ENCODE measurements around the gene SYCP2.

SYCP2 gene

DNA sequence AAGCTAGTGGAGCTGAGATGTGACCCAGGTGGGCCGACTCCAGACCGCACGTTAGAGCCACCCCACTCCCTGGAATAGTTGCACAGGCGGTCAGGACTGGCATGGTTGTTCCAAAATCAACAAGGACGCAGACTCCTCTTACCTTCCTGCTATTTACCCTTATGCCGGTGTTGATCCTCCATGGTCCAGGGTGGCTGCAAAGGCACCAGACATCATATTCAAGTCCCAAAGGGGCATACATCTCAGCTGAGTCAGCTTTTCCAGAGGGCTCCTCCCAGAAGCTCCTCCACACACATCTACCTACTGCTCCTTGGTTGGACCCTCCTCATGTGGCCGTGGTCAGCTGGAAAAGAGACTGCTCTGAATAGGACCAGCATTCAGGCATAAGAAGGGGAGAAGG lies 112.2 kb downstream of the SYCP2 start:
- no peaks in the 10 kb centered on the region for H3K79me1 ChIP-seq (ENCODE audit: low read length)
- H3K4me1 ChIP-seq (ENCODE audit: control insufficient read depth, low read depth, low read length): no peaks in the 10 kb centered on the region
- no peak overlapping the region for H3K18ac ChIP-seq (ENCODE audit: low read length)
- H4K8ac ChIP-seq (ENCODE audit: low read depth, low read length): no peak overlapping the region
- no peak overlapping the region for H3K23ac ChIP-seq (ENCODE audit: low read length)
- no peak overlapping the region for H3K9ac ChIP-seq (ENCODE audit: low read length)
- no peak overlapping the region for H2BK120ac ChIP-seq (ENCODE audit: low read depth, low read length)
- H2BK15ac ChIP-seq (replicated peaks; ENCODE audit: low read depth): no peak overlapping the region
- no peak for DNase-seq
- no peaks in the 10 kb centered on the region for H3K27me3 ChIP-seq (ENCODE audit: insufficient read depth, low read length, poor library complexity)
- no peaks in the 10 kb centered on the region for H3K36me3 ChIP-seq (ENCODE audit: control insufficient read depth, insufficient read depth, low read length)
- no peak overlapping the region for H4K5ac ChIP-seq (ENCODE audit: low read length)
- H3K4ac ChIP-seq (ENCODE audit: low read depth, low read length): no peak overlapping the region
- no peak overlapping the region for H3K4me2 ChIP-seq (ENCODE audit: low read length)
- H2AK5ac ChIP-seq (ENCODE audit: low read length): no peak overlapping the region
- no CpG with 5 or more reads among the region's 7 CpGs for WGBS (ENCODE audit: extremely low coverage, insufficient coverage, low lambda C conversion rate)
- H2BK5ac ChIP-seq (ENCODE audit: low read length): no peak overlapping the region
- no peak overlapping the region for H3K27ac ChIP-seq (ENCODE audit: low read depth, low read length)
- H3K56ac ChIP-seq (ENCODE audit: low read length): no peak overlapping the region
- H3K79me2 ChIP-seq (ENCODE audit: control insufficient read depth, insufficient read depth, low read length): no peaks in the 10 kb centered on the region
- no peak overlapping the region for H3K4me3 ChIP-seq (ENCODE audit: low read length)

DNA sequence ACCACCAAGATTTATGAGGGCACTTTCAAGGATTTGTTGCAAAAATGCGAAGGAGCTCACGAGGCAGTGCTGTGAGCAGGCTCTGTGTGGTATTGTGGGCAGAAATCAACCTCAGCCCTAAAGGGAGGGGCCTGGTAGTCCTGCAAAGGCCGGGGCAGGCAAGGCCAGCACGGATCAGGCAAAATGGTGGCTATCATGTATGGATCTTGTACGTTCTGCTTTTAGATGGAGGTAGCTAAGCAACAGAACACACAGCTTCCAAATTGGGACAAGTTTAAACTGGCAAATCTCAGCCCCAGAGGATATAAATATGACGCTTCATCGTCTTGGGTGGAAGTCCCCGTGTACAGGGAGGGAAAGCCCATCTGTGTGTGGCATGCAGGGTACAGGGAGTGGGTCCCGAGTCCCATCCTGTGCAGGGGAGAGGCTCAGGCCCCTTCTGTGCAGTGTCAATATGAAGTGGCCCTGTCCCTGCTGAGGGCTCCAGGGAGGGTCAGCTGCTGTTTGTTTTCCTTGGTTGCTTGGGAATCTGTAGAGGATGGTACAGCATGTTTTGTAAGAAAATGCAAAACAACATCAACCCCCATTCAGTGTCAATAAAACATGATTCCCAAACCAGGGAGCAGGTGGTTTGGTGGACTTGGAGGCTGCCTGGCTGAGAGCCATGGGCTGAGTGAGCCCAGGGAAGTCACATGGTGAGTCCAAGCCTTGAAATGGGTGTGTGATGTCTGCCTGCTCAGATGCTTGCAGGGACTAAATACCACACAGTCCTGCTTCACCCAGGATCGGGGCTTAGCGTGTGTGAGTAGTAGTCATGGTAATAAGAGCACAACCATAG lies 113.0 kb downstream of the SYCP2 start:
- Histone ChIP-seq H3K4me2 (ENCODE audit: low read length) (no peak overlapping the region), H3K23ac (ENCODE audit: low read length) (no peak overlapping the region), H3K36me3 (ENCODE audit: control insufficient read depth, insufficient read depth, low read length) (no peaks in the 10 kb centered on the region), H3K79me2 (ENCODE audit: control insufficient read depth, insufficient read depth, low read length) (no peaks in the 10 kb centered on the region), H3K18ac (ENCODE audit: low read length) (no peak overlapping the region), H4K5ac (ENCODE audit: low read length) (no peak overlapping the region), H2AK5ac (ENCODE audit: low read length) (no peak overlapping the region), H3K4me1 (ENCODE audit: control insufficient read depth, low read depth, low read length) (no peaks in the 10 kb centered on the region), H3K4me3 (ENCODE audit: low read length) (no peak overlapping the region), H3K4ac (ENCODE audit: low read depth, low read length) (no peak overlapping the region), H2BK120ac (ENCODE audit: low read depth, low read length) (no peak overlapping the region), H3K79me1 (ENCODE audit: low read length) (no peaks in the 10 kb centered on the region), H3K27me3 (ENCODE audit: insufficient read depth, low read length, poor library complexity) (no peaks in the 10 kb centered on the region), H3K27ac (ENCODE audit: low read depth, low read length) (no peak overlapping the region), H3K56ac (ENCODE audit: low read length) (no peak overlapping the region), H3K9ac (ENCODE audit: low read length) (no peak overlapping the region), H2BK5ac (ENCODE audit: low read length) (no peak overlapping the region), H4K8ac (ENCODE audit: low read depth, low read length) (no peak overlapping the region), H2BK15ac (replicated peaks; ENCODE audit: low read depth) (no peak overlapping the region)
- no peak for DNase-seq
- WGBS (ENCODE audit: extremely low coverage, insufficient coverage, low lambda C conversion rate): no CpG with 5 or more reads among the region's 11 CpGs

- no peaks in the 10 kb centered on the region for H3K4me1 ChIP-seq (ENCODE audit: control insufficient read depth, low read depth, low read length)
- no peak overlapping the region for H2BK120ac ChIP-seq (ENCODE audit: low read depth, low read length)
- H3K36me3 ChIP-seq (ENCODE audit: control insufficient read depth, insufficient read depth, low read length): no peaks in the 10 kb centered on the region
- no peak overlapping the region for H2BK15ac ChIP-seq (replicated peaks; ENCODE audit: low read depth)
- no peak overlapping the region for H2AK5ac ChIP-seq (ENCODE audit: low read length)
- no peak overlapping the region for H4K8ac ChIP-seq (ENCODE audit: low read depth, low read length)
- no peaks in the 10 kb centered on the region for H3K27me3 ChIP-seq (ENCODE audit: insufficient read depth, low read length, poor library complexity)
- H3K56ac ChIP-seq (ENCODE audit: low read length): no peak overlapping the region
- no peaks in the 10 kb centered on the region for H3K79me1 ChIP-seq (ENCODE audit: low read length)
- H2BK5ac ChIP-seq (ENCODE audit: low read length): no peak overlapping the region
- no peak overlapping the region for H3K18ac ChIP-seq (ENCODE audit: low read length)
- no peak overlapping the region for H3K4me2 ChIP-seq (ENCODE audit: low read length)
- H3K4me3 ChIP-seq (ENCODE audit: low read length): no peak overlapping the region
- H3K27ac ChIP-seq (ENCODE audit: low read depth, low read length): no peak overlapping the region
- H3K23ac ChIP-seq (ENCODE audit: low read length): no peak overlapping the region
- H3K9ac ChIP-seq (ENCODE audit: low read length): no peak overlapping the region
- no peak overlapping the region for H3K4ac ChIP-seq (ENCODE audit: low read depth, low read length)
- H4K5ac ChIP-seq (ENCODE audit: low read length): no peak overlapping the region
- WGBS (ENCODE audit: extremely low coverage, insufficient coverage, low lambda C conversion rate): no CpG with 5 or more reads among the region's 20 CpGs
- no peak for DNase-seq
- no peaks in the 10 kb centered on the region for H3K79me2 ChIP-seq (ENCODE audit: control insufficient read depth, insufficient read depth, low read length)
Observed at GRCh38 chr20:59819496-59820203, 113.8 kb downstream of the SYCP2 start.

DNA sequence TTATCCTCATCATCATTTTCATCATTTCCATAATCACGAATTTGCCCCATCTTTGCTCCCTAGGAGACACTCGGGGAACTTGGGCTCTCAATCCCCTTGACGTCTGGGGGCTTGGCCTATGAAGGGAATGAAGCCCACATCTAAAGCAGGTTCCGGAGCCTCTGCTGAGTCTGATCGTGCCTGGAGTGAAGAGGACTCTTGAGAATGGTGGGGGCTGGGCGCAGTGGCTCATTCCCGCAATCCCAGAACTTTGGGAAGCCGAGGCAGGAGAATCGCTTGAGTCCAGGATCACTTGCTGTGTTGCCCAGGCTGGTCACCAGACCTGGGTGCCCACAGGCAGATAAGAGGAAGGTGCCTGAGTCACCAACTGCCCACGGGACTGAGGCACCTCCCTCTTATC lies 114.5 kb downstream of the SYCP2 start:
- Histone ChIP-seq H3K4ac (ENCODE audit: low read depth, low read length) (no peak overlapping the region), H3K27me3 (ENCODE audit: insufficient read depth, low read length, poor library complexity) (no peaks in the 10 kb centered on the region), H3K18ac (ENCODE audit: low read length) (no peak overlapping the region), H3K9ac (ENCODE audit: low read length) (no peak overlapping the region), H2BK15ac (replicated peaks; ENCODE audit: low read depth) (no peak overlapping the region), H3K4me1 (ENCODE audit: control insufficient read depth, low read depth, low read length) (no peaks in the 10 kb centered on the region), H3K23ac (ENCODE audit: low read length) (no peak overlapping the region), H3K27ac (ENCODE audit: low read depth, low read length) (no peak overlapping the region), H3K79me1 (ENCODE audit: low read length) (no peaks in the 10 kb centered on the region), H2BK120ac (ENCODE audit: low read depth, low read length) (no peak overlapping the region), H3K79me2 (ENCODE audit: control insufficient read depth, insufficient read depth, low read length) (no peaks in the 10 kb centered on the region), H4K5ac (ENCODE audit: low read length) (no peak overlapping the region), H2AK5ac (ENCODE audit: low read length) (no peak overlapping the region), H3K56ac (ENCODE audit: low read length) (no peak overlapping the region), H3K4me3 (ENCODE audit: low read length) (no peak overlapping the region), H3K36me3 (ENCODE audit: control insufficient read depth, insufficient read depth, low read length) (no peaks in the 10 kb centered on the region), H3K4me2 (ENCODE audit: low read length) (no peak overlapping the region), H4K8ac (ENCODE audit: low read depth, low read length) (no peak overlapping the region), H2BK5ac (ENCODE audit: low read length) (no peak overlapping the region)
- no CpG with 5 or more reads among the region's 10 CpGs for WGBS (ENCODE audit: extremely low coverage, insufficient coverage, low lambda C conversion rate)
- no peak for DNase-seq

DNA sequence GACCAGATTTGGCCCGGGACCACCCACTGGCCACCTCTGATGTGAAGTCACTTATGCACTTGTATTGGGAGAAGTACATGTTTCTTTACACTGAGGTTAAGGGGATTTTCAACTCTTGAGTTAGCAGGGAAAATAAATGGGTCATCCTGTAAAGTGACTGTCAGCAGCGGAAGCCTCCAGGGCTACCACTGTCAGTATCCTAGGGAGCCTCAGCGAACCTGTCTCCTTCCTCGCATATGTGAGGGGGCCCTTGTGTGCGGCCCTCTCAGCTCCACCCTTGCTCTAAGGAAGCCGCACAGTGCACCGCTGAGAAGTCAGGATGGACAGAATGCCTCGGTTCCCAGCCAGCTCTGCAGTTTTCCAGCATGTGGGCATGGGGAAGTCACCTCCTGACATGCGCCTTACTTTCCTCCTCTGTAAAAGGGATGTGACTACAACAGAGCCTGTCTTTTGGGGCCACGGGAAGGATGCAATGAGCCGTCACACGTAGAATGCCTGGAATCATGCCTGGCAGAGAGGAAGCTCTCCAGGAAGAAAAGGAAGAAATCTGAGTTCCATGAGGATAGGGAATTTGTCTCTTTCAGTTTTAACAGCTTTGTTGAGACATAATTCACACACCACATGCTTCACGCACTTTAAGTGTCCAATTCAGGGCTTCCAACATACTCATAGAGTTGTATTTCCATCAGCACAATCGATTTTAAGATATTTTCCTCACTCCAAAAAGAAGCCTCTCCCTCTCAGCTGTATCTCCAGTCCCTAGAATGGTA lies 115.4 kb downstream of the SYCP2 start:
- no peak overlapping the region for H4K8ac ChIP-seq (ENCODE audit: low read depth, low read length)
- H3K4me2 ChIP-seq (ENCODE audit: low read length): no peak overlapping the region
- H2BK5ac ChIP-seq (ENCODE audit: low read length): no peak overlapping the region
- no peaks in the 10 kb centered on the region for H3K79me1 ChIP-seq (ENCODE audit: low read length)
- H4K5ac ChIP-seq (ENCODE audit: low read length): no peak overlapping the region
- no peaks in the 10 kb centered on the region for H3K79me2 ChIP-seq (ENCODE audit: control insufficient read depth, insufficient read depth, low read length)
- no peak overlapping the region for H3K18ac ChIP-seq (ENCODE audit: low read length)
- no peak overlapping the region for H3K23ac ChIP-seq (ENCODE audit: low read length)
- H3K9ac ChIP-seq (ENCODE audit: low read length): no peak overlapping the region
- H3K4ac ChIP-seq (ENCODE audit: low read depth, low read length): no peak overlapping the region
- H3K27me3 ChIP-seq (ENCODE audit: insufficient read depth, low read length, poor library complexity): no peaks in the 10 kb centered on the region
- H3K4me3 ChIP-seq (ENCODE audit: low read length): no peak overlapping the region
- no peak overlapping the region for H3K27ac ChIP-seq (ENCODE audit: low read depth, low read length)
- WGBS (ENCODE audit: extremely low coverage, insufficient coverage, low lambda C conversion rate): no CpG with 5 or more reads among the region's 14 CpGs
- no peak overlapping the region for H2BK15ac ChIP-seq (replicated peaks; ENCODE audit: low read depth)
- H3K56ac ChIP-seq (ENCODE audit: low read length): no peak overlapping the region
- H3K4me1 ChIP-seq (ENCODE audit: control insufficient read depth, low read depth, low read length): no peaks in the 10 kb centered on the region
- H2BK120ac ChIP-seq (ENCODE audit: low read depth, low read length): no peak overlapping the region
- DNase-seq: no peak
- no peaks in the 10 kb centered on the region for H3K36me3 ChIP-seq (ENCODE audit: control insufficient read depth, insufficient read depth, low read length)
- no peak overlapping the region for H2AK5ac ChIP-seq (ENCODE audit: low read length)
